Stimulated activated CD4-positive, alpha-beta T cell treated with anti-CD3 and anti-CD28 coated beads, Interleukin-1b, Interleukin-23, amount 100 ng/mL, for 4 hours (primary cell): ENCODE measurements around the gene KCP.

Source experiments
- DNase-seq, 2 donors: peaks; one replicate each; pipeline ENCODE4 v3.0.0-alpha.2; 2020; ENCODE audit warnings: low read depth in 2 of 2

The KCP gene

GRCh38 chr7:128906766-128907559 is 3.5 kb downstream of the KCP start:
- no peak for DNase-seq

DNA sequence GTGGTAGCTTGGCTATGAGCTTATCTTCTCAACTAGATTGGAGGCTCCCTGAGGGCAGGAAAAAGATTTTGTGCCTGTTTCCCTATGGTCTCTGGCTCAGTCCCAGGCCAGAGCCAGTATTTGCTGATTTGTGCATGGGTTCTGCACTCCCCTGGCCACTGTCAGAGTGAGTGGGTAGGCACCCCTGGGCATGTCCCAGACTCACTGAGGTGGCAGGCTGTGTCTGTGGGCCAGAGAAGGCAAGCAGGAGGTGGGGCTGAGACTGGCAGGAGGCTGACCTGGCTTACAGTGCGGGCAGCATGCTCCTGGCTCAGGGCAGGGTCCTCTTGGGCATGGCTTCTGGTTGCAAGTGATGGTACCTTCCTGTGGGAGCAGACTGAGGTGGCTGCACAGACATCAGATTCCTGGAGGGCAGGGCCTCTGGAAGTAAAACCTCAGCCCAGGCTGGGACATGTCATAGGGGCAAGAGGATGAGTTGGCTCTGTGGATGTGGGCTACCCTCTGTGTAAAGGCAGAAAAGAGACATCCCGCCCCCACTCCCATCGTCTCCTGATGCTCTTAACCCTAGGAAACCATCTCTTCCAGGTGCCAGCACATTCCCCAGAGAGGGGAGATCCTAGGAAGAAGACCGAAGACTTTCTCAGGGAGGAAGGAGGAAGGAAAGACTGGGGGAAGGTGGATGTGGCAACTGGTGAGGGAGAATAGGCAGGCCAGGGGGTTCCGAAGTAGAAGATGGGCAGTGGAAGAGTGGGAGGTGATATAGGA is 4.3 kb downstream of the KCP start:
- no peak for DNase-seq

- DNase-seq, result peak in 1 of 2 donors; percentile 7
Measured at GRCh38 chr7:128904381-128905197, 5.9 kb downstream of the KCP start.

- DNase-seq, result no peak
Measured at GRCh38 chr7:128903621-128904361, 6.7 kb downstream of the KCP start.

- no peak for DNase-seq
Measured at GRCh38 chr7:128902761-128903585, 7.5 kb downstream of the KCP start.

DNA sequence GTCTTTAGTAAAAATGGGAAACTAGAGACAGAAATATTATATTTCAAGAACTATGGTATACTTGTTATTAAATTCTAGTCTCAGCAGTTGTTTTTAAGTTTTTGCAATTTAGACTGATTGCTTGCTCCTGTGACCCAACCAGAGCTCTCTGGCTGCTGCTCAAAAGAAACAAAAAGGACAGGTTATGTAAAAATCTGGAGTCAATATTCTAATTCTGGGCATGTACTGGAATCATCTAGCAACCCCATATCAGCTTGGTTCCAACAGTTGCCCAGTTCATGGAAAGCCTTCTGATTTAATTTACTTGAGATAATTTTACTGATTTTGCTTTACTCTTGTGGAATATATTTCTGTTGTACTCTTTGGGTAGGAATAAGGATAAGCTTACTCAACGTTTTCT is 10.3 kb downstream of the KCP start:
- no peak for DNase-seq

DNA sequence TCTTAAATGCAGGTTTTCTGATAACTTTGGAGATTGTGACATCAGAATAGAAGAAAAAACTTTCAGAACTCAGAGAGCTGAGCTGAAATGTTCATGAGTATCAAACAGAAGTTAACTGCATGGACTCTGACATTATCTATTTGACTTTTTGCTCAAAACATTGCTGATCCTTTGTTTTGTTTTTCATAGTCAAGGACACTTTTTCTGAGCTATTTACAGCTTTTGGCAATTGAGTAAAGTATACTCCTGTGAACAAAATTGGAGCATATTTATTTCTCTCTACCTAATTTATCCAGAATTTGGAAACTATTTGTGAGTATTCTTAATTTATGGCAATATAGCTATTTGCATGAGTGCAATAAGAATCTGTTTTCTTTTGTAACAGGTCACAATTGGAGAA is 11.1 kb downstream of the KCP start:
- DNase-seq, result no peak

DNA sequence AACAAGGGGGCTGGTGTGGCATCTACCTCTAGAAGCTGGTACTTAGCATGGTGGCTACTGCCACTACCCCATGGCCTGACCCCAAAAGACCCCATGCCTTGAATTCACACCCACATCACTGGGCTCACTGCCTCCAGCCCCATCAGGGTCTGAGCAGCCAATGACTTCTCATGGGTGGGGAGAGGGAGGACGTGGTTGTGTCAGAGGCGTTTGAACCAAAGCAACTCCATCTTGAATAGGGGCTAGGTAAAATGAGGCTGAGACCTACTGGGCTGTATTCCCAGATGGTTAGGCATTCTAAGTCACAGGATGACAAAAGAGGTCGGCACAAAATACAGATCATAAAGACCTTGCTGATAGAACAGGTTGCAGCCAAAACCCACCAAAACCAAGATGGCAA is 15.2 kb downstream of the KCP start:
- DNase-seq, result no peak

GRCh38 chr7:128894101-128894440 is 16.4 kb downstream of the KCP start:
- DNase-seq, result no peak

GRCh38 chr7:128893251-128894100 is 17.0 kb downstream of the KCP start:
- no peak for DNase-seq

- DNase-seq, result no peak
Measured at GRCh38 chr7:128892521-128893250, 17.8 kb downstream of the KCP start.

- DNase-seq, result no peak
Measured at GRCh38 chr7:128891942-128892269, 18.6 kb downstream of the KCP start.

- no peak for DNase-seq
Measured at GRCh38 chr7:128891110-128891941, 19.2 kb downstream of the KCP start.

- no peak for DNase-seq
Measured at GRCh38 chr7:128890306-128891109, 20.0 kb downstream of the KCP start.

- no peak for DNase-seq
Measured at GRCh38 chr7:128889121-128889520, 21.4 kb downstream of the KCP start.

DNA sequence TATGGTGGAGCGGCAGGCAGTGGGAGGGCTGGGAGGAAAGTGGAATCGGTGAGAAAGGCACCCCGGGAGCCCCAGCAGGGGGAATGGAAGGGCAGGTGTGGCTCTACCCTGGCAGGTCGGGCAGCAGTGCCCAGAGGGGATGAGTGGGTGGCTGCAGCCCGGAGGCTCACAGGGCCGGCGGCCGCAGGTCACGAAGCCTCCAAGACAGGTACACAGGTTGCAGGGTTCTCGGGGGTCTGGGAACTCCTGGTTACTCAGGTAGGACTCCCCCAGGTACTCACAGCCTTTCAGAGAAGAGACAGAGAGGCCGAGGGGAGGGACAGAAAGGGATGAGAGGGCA is 21.8 kb downstream of the KCP start:
- no peak for DNase-seq

DNA sequence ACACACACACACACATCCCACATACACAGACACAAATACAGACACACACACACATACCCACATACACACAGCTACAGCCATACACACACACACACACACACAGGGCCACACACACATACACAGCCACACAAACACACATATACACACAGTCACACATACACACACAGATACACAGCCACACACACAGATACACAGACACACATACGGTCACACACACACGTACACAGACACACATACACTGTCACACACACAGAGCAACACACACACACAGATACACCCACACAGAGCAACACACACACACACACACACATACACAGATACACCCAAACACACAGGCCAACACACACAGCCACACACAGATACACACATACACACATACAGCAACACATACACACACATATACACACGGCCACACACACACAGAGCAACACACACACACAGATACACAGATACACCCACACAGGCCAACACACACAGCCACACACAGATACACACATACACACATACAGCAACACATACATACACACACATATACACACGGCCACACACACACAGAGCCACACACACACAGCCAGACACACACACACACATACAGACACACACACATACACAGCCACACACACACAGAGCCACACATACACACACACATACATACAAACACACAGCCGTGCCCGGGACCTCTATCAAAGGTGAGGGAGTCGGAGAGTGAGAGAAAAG is 22.3 kb downstream of the KCP start:
- no peak for DNase-seq
